Mucosa of descending colon (tissue), 3 donors: Measurements from ENCODE around the gene ALDH3A1. TPM values are rescaled to one million over a fixed set of nuclear protein-coding genes. Genes with fewer than 3 reads are reported as not detected.

Experiments used
- ATAC-seq: fragments of 200-7000 bp; cut with Tn5 transposase; one replicate; pipeline ENCODE4 v1.9.1; 2020; ENCODE audit warnings: mild to moderate bottlenecking, moderate library complexity
- DNase-seq, 3 donors: peaks; one replicate each; pipeline ENCODE4 v3.0.0-alpha.2; 2020
- H3K36me3 ChIP-seq: fragments of 200-600 bp; one replicate; pipeline ENCODE4 v1.8.0; 2021; ENCODE audit warnings: low read depth, mild to moderate bottlenecking
- H3K4me1 ChIP-seq: fragments of 200-600 bp; one replicate; pipeline ENCODE4 v1.8.0; 2021; ENCODE audit warnings: low read depth, mild to moderate bottlenecking
- H3K4me3 ChIP-seq: fragments of 200-600 bp; one replicate; pipeline ENCODE4 v1.8.0; 2021; ENCODE audit warnings: mild to moderate bottlenecking
- H3K9me3 ChIP-seq: fragments of 200-600 bp; one replicate; pipeline ENCODE4 v1.8.0; 2021; ENCODE audit warnings: mild to moderate bottlenecking
- CTCF ChIP-seq: fragments of 200-600 bp; IDR thresholded peaks from one replicate; pipeline ENCODE4 v1.8.0; 2022; ENCODE audit warnings: antibody characterized with exemption, mild to moderate bottlenecking
- intact Hi-C, 2 donors: fragments of 100-400 bp; cut with DNase I in 1 of 2; cut with micrococcal nuclease in 1 of 2; formaldehyde crosslinking; loops; one replicate each; pipeline versions ENCODE4 v1.11.0 to v1.11.1; 2022; cut with DNase I, micrococcal nuclease
- total RNA-seq, 3 donors: library from RNA; stranded (reverse); fragmentation: NEBNext Ultra II Directional in 2 of 3; extraction: Animal tissue kit (Norgen Biotek cat#: 25700) in 2 of 3; gene quantifications; one replicate each; pipeline versions ENCODE4 v1.2.1 to v1.2.4, GENCODE V29; 2021 to 2023
- donor health status: DM: no; HTN: no; CAD: no; lungs with moderate emphysema.
- donor health status: DM: no; HTN: no; CAD: no.
- donor health status: DM: no; HTN: yes; CAD: no.

ALDH3A1 gene
- total RNA-seq, 3 donors from 2014 or later, result 0.60 to 5.9 (median 3.1) TPM

- peaks cover 19% of the 10 kb centered on the region for H3K4me1 ChIP-seq
Measured at GRCh38 chr17:19729900-19730299, 18.2 kb downstream of the ALDH3A1 start.

GRCh38 chr17:19728084-19728495 is 20.0 kb downstream of the ALDH3A1 start:
- Histone ChIP-seq H3K4me1 (peaks cover 23% of the 10 kb centered on the region), H3K4me3 (no peak overlapping the region), H3K9me3 (no peaks in the 10 kb centered on the region), H3K36me3 (no peaks in the 10 kb centered on the region)
- DNase-seq, result peak; percentile 79 to 87 (median 83)
- TF ChIP-seq CTCF, result no peak
- intact Hi-C loops, result no loop called here
- ATAC-seq, result peak; percentile 67

More at GRCh38 chr17:19729900-19730299, 18.2 kb downstream of the ALDH3A1 start:
- DNase-seq, result peak in 1 of 3 donors; percentile 6
- Histone ChIP-seq H3K36me3 (no peaks in the 10 kb centered on the region), H3K9me3 (no peaks in the 10 kb centered on the region), H3K4me3 (no peak overlapping the region)
- intact Hi-C loops, result no loop called here
- ATAC-seq, result no peak
- TF ChIP-seq CTCF, result no peak

- Histone ChIP-seq H3K9me3 (no peaks in the 10 kb centered on the region), H3K4me3 (no peak overlapping the region), H3K4me1 (peaks cover 23% of the 10 kb centered on the region), H3K36me3 (no peaks in the 10 kb centered on the region)
- ATAC-seq (peak; percentile 35), DNase-seq (peak in 2 of 3 donors; percentile 43 to 58)
- TF ChIP-seq CTCF, result no peak
- intact Hi-C loops, result no loop called here
Measured at GRCh38 chr17:19727501-19728078, 20.5 kb downstream of the ALDH3A1 start.

GRCh38 chr17:19726631-19727376 is 21.3 kb downstream of the ALDH3A1 start:
- no peak for TF ChIP-seq CTCF
- H3K9me3 ChIP-seq, result no peaks in the 10 kb centered on the region
- no peaks in the 10 kb centered on the region for H3K36me3 ChIP-seq
- peaks cover 23% of the 10 kb centered on the region for H3K4me1 ChIP-seq
- ATAC-seq (no peak), DNase-seq (no peak)
- intact Hi-C loops, result no loop called here
- H3K4me3 ChIP-seq, result no peak overlapping the region

GRCh38 chr17:19725486-19725885 is 22.6 kb downstream of the ALDH3A1 start:
- Histone ChIP-seq H3K4me3 (no peak overlapping the region), H3K36me3 (no peaks in the 10 kb centered on the region), H3K4me1 (peaks cover 29% of the 10 kb centered on the region), H3K9me3 (no peaks in the 10 kb centered on the region)
- intact Hi-C loops, result no loop called here
- TF ChIP-seq CTCF, result no peak
- DNase-seq (no peak), ATAC-seq (no peak)
